HG03432 (cell line): Measurements from ENCODE around the gene RAPGEF5.

Source experiments
- ATAC-seq: cut with Tn5 transposase; IDR thresholded peaks from one replicate; pipeline ENCODE4 v1.9.1; 2021; ENCODE audit warnings: mild to moderate bottlenecking, moderate library complexity; ENCODE audit not compliant: unreplicated experiment

RAPGEF5 gene

GRCh38 chr7:22317632-22318031 is 39.3 kb downstream of the RAPGEF5 start:
- ATAC-seq = no peak

- ATAC-seq = no peak
Observed at GRCh38 chr7:22316914-22317313, 40.0 kb downstream of the RAPGEF5 start.

GRCh38 chr7:22307816-22308215 is 49.1 kb downstream of the RAPGEF5 start:
- no peak for ATAC-seq

DNA sequence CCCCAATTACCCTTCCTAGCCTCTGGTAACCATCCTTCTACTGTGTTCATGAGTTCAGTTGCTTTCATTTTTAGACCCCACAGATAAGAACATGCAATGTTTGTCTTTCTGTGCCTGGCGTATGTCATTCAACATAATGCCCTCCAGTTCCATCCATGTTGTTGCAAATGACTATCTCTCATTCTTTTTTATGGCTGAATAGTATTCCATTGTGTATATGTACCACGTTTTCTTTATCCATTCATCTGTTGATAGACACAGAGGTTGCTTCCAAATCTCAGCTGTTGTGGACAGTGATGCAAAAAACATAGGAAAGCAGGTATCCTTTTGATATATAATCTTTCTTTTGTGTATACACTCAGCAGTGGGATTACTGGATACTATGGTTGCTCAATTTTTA is 51.2 kb downstream of the RAPGEF5 start:
- ATAC-seq = no peak

GRCh38 chr7:22302951-22303423 is 54.0 kb downstream of the RAPGEF5 start:
- no peak for ATAC-seq

DNA sequence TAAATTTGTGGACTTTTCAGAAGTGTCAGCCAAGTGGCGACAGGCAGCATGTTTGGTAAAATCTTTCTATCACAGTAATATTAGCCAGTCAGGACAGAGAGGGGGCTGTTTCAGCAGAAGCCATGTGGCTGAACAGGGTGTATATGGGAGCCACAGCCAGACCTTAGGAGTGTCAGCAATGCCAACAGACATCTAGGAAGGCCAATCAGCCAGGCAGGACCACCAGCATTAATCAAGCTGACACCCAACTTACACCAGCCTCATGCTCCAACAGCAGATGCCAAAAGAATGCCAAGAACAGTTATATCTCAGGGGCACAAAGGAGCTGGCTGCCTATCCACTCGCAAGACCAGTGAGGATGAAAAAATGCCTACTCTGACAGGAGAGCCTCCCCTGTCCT is 54.8 kb downstream of the RAPGEF5 start:
- no peak for ATAC-seq

DNA sequence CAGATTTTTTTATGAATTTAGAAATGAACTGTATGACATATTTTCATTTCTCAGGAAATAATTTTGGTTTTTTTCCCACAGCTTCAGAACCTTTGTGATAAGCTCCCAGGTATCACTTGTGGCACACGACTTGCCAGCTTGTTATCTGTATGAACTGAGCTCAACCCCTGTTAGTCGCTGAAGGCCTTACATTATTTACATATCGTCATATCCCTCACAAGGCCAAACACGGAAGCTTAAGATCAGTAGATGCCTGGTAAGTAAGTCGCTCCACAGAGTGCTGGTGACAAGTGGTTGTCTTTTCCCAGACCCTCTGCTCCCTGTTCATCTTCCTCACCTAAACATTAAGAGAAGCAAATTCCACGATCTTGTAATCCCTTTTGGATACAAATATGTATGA is 55.2 kb downstream of the RAPGEF5 start:
- no peak for ATAC-seq

- ATAC-seq = no peak
Observed at GRCh38 chr7:22300839-22301238, 56.1 kb downstream of the RAPGEF5 start.

DNA sequence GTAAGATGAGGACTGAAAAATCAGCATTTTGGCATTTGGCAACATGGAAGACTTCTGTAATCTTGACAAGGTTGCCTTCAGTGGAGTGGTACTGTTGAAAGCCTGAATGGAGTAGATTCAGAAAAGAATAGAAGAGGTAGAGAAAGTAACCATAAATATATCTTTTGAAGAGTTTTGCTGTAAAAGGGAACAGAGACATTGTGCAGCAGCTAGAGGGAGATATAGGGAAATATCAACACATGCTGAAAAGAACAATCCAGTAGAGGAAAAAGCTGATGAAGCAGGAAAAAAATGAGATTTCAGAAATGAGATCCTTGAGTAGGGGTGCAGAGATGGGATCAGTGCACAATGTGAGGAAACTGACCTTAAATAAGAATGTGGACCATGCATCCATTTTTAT is 60.0 kb downstream of the RAPGEF5 start:
- ATAC-seq = no peak

- no peak for ATAC-seq
Observed at GRCh38 chr7:22296265-22296566, 60.7 kb downstream of the RAPGEF5 start.

- no peak for ATAC-seq
Observed at GRCh38 chr7:22295402-22296264, 61.3 kb downstream of the RAPGEF5 start.

DNA sequence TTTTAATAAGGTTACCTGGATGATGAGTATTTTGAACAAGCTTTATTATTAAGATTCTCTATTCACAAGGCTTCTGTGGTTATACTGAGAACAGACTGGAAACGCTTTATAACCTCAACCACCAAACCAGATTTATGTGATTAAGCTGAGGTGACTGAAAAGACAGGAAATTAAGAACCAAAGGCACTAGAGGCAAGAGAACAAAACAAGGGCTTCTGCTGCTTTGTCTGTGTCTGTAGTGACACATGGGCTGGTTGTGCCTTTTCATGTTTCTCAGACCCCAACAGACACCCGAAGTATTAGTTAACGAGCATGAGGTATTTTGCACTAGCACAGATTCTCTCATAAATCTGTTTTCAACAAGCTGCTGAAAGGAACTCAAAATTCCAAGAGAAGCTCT is 64.4 kb downstream of the RAPGEF5 start:
- no peak for ATAC-seq

- ATAC-seq = no peak
Observed at GRCh38 chr7:22291977-22292376, 65.0 kb downstream of the RAPGEF5 start.

- no peak for ATAC-seq
Observed at GRCh38 chr7:22288202-22288601, 68.8 kb downstream of the RAPGEF5 start.

GRCh38 chr7:22287412-22287811 is 69.5 kb downstream of the RAPGEF5 start:
- no peak for ATAC-seq

DNA sequence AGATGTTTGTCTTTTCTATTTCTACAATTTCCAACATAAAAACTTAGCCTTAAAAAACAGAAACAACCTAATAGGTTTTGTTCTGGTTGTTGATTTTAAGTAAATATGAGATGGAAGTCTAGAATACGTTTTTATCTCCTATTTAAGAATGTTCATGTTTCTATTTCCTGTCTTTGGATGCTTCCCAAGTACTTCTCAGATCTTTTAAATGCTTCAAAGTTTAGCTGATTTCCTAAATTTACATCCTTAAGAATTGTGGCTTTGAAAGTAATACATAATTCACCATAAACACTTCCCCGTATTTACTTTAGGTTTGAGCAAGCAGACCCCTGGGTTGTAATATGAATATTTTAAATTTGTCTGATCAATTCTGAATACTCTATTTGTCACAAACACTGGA is 70.5 kb downstream of the RAPGEF5 start:
- ATAC-seq = no peak

- no peak for ATAC-seq
Observed at GRCh38 chr7:22281481-22281880, 75.5 kb downstream of the RAPGEF5 start.

DNA sequence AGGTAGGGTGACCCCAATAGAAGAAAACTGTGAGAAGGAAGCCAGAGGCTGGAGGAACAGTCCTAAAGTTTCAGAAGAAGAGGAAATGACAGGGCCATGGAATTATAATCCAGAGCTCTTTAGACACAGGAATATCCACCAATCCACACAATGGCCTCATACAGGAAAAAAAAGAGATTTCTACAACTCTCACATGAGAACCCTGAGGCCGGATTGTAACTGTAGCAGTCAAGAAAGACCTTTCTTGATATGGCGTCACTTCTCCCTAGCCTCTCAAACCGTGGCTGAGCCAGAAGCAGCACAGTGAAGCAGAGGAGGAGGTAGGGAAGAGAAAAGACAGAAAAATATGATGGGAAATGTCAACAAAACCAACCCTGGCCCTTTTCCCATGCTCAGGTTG is 76.9 kb downstream of the RAPGEF5 start:
- ATAC-seq = no peak

GRCh38 chr7:22278660-22279059 is 78.3 kb downstream of the RAPGEF5 start:
- no peak for ATAC-seq

DNA sequence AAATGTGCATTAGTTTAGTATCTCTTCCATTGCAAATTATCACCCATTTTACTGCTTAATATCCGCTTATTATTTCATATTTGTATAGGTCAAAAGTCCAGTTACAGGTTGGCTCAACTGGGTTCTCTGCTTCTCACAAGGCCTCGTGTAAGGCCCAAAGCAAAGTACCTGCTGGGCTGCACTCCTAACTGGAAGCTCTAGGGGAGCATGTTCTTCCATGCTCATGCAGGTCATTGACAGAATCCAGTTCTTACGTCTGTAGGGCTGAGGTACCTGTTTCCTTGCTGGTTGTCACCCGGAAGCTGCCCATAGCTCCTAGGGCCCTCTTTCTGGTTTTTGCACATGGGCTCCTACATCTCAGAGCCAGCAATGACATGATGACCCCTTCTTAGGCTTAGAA is 79.6 kb downstream of the RAPGEF5 start:
- no peak for ATAC-seq

DNA sequence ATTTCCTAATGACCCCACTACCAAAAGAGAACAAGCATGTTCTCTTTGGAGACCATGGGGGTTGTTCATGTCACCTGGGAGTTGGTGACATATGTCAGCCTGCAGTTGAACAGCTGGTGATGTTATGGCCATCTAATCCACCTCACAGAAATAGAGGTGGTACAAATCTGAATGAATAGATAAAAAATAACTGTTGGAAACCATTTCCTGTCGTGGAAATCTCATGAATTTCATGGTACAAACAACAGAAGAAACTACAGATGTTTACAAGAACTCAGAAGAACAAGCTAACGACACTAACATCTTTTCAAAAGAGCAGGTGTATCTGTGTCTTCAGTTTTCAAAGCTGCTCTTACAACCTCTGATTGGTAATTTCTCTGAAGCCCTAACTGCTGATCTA is 81.3 kb downstream of the RAPGEF5 start:
- ATAC-seq = no peak

- no peak for ATAC-seq
Observed at GRCh38 chr7:22271311-22271710, 85.6 kb downstream of the RAPGEF5 start.

- no peak for ATAC-seq
Observed at GRCh38 chr7:22270371-22270770, 86.6 kb downstream of the RAPGEF5 start.
